MCF 10A (cell line): Measurements from ENCODE around the gene LMO7. TPM values are rescaled to one million over a fixed set of nuclear protein-coding genes. Genes with fewer than 3 reads are reported as not detected.

Source experiments
- BruUV-seq: library from RNA; stranded (reverse); fragments of 400-500 nt; replicated peaks from 2 replicates; lab custom pipeline; 2021; lab: Mats Ljungman, UMichigan
- CTCF ChIA-PET: fragments of 300-600 bp; sonication (Branson Sonifier 250); formaldehyde crosslinking; extraction: SDS; loops from one replicate; lab custom pipeline; 2021; ENCODE audit warnings: antibody characterized with exemption, inconsistent platforms; lab: Yijun Ruan, JAX
- POLR2A ChIA-PET: fragments of 300-600, 350-650 bp; sonication (Branson Sonifier 250); formaldehyde crosslinking; extraction: SDS; loops from one replicate; lab custom pipeline; 2020; ENCODE audit warnings: antibody characterized with exemption, inconsistent platforms; lab: Yijun Ruan, JAX
- DNase-seq: peaks from one replicate; pipeline ENCODE4 v3.0.0-alpha.2; 2018; ENCODE audit not compliant: unreplicated experiment
- H3K27ac Mint-ChIP-seq: one replicate; pipeline ENCODE4 v1.8.0; 2022; ENCODE audit warnings: mild to moderate bottlenecking, low read depth, mixed read lengths; ENCODE audit not compliant: unreplicated experiment
- H3K27me3 Mint-ChIP-seq: one replicate; pipeline ENCODE4 v1.8.0; 2022; ENCODE audit warnings: mixed read lengths; ENCODE audit not compliant: insufficient read depth, unreplicated experiment
- H3K36me3 Mint-ChIP-seq: one replicate; pipeline ENCODE4 v1.8.0; 2022; ENCODE audit warnings: mild to moderate bottlenecking, moderate library complexity, mixed read lengths; ENCODE audit not compliant: insufficient read depth, unreplicated experiment
- H3K4me1 Mint-ChIP-seq: one replicate; pipeline ENCODE4 v1.8.0; 2022; ENCODE audit warnings: mixed read lengths; ENCODE audit not compliant: insufficient read depth, unreplicated experiment
- H3K4me3 Mint-ChIP-seq: one replicate; pipeline ENCODE4 v1.8.0; 2022; ENCODE audit warnings: mild to moderate bottlenecking, moderate library complexity, mixed read lengths; ENCODE audit not compliant: unreplicated experiment
- H3K9me3 Mint-ChIP-seq: one replicate; pipeline ENCODE4 v1.8.0; 2022; ENCODE audit warnings: mixed read lengths; ENCODE audit not compliant: unreplicated experiment
- intact Hi-C: fragments of 100-400 bp; cut with micrococcal nuclease; formaldehyde crosslinking; loops from 2 replicates; pipeline ENCODE4 v1.14.1; 2022
- total RNA-seq: library from RNA; stranded (reverse); gene quantifications from 2 replicates; pipeline ENCODE4 v1.2.3, GENCODE V29; 2022
- TF ChIP-seq, protein P1 (sequence below): fragments of 200-600 bp; IDR thresholded peaks from one replicate; pipeline ENCODE4 v1.8.0; 2022; ENCODE audit warnings: antibody characterized with exemption, mild to moderate bottlenecking; ENCODE audit not compliant: unreplicated experiment

Gene LMO7
- total RNA-seq, 1 experiment from 2014 or later = 30.8 TPM

DNA sequence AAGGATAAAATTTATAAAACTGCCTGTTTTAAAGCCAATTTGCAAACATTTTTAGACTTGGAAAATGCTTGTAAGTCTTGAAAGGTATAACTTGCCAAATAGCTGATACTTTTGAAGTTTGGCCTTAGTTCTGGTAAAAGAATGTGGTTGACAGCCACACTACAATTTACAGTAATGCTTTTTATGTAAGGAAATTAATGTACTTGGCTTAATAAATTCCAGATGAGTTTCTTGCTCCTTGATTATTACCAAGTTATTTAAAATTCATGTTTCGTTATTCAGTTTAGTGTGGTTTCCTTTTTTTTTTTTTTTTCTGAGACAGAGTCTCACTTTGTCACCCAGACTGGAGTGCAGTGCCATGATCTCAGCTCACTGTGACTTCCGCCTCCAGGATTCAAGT lies 14.9 kb downstream of the LMO7 start:
- TF ChIP-seq, protein P1, sequence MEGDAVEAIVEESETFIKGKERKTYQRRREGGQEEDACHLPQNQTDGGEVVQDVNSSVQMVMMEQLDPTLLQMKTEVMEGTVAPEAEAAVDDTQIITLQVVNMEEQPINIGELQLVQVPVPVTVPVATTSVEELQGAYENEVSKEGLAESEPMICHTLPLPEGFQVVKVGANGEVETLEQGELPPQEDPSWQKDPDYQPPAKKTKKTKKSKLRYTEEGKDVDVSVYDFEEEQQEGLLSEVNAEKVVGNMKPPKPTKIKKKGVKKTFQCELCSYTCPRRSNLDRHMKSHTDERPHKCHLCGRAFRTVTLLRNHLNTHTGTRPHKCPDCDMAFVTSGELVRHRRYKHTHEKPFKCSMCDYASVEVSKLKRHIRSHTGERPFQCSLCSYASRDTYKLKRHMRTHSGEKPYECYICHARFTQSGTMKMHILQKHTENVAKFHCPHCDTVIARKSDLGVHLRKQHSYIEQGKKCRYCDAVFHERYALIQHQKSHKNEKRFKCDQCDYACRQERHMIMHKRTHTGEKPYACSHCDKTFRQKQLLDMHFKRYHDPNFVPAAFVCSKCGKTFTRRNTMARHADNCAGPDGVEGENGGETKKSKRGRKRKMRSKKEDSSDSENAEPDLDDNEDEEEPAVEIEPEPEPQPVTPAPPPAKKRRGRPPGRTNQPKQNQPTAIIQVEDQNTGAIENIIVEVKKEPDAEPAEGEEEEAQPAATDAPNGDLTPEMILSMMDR = no peak
- intact Hi-C loops = no loop called here
- POLR2A ChIA-PET = no interaction called here
- Mint-ChIP-seq H3K27ac (no peak overlapping the region), H3K4me3 (no peak overlapping the region), H3K27me3 (no peaks in the 10 kb centered on the region), H3K9me3 (no peaks in the 10 kb centered on the region), H3K4me1 (no peaks in the 10 kb centered on the region), H3K36me3 (no peaks in the 10 kb centered on the region)
- CTCF ChIA-PET = no interaction called here
- BruUV-seq = no TSS peak
- no peak for DNase-seq

DNA sequence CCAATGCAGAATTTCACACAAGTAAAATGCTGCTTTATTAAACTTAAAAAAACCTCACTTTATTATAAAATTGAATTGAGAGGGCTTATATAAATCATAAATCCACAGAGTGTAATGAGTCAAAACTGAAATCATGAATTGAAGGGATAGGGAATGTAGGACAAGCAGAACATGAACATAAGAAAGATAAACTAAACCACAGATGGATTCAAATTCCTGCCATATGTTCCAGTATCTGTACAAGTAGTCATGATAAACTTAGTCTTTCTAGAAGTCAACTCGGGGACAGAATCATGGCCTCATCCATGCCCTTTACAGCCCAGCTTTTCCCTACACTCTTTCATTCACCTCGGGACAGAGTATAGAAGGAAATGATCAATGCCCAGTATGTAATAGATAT lies 16.6 kb downstream of the LMO7 start:
- Mint-ChIP-seq H3K36me3 (peaks cover 5% of the 10 kb centered on the region), H3K27ac (no peak overlapping the region), H3K27me3 (no peaks in the 10 kb centered on the region), H3K4me1 (no peaks in the 10 kb centered on the region), H3K9me3 (no peaks in the 10 kb centered on the region), H3K4me3 (no peak overlapping the region)
- CTCF ChIA-PET = no interaction called here
- POLR2A ChIA-PET = no interaction called here
- DNase-seq = no peak
- TF ChIP-seq, protein P1 = no peak
- intact Hi-C loops = no loop called here
- no TSS peak for BruUV-seq

DNA sequence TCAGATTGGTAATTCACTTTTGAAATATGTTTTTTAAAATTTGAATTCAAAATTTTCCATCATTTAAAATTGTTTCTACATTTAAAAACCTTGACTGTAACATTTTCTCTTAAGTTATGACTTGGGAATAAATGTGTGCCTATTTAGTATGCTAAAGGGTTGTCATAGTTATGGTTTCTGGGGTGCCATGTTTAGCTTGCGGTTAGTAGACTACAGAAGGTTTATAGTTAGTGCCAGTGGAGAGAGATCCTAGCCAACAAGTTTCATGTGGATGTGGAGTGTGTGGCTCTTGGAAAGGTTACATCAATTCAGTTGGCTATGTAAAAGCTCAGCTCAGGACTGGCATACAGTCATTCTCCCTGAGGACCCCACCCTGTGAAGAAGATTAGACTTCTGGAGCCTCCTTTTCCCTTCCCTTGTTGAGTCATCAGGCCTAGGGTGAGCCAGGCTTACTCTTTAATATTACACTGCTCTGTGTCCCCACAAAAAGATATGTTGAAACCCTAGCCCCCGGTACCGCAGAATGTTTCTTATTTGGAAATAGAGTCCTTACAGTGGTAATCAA lies 20.4 kb downstream of the LMO7 start:
- CTCF ChIA-PET = interaction anchor here (1.4 kb wide), 1 partner anchor 21 kb away, joined by 3 read pairs; no protein-coding TSS in a partner anchor
- H3K36me3 Mint-ChIP-seq = peaks cover 5% of the 10 kb centered on the region

DNA sequence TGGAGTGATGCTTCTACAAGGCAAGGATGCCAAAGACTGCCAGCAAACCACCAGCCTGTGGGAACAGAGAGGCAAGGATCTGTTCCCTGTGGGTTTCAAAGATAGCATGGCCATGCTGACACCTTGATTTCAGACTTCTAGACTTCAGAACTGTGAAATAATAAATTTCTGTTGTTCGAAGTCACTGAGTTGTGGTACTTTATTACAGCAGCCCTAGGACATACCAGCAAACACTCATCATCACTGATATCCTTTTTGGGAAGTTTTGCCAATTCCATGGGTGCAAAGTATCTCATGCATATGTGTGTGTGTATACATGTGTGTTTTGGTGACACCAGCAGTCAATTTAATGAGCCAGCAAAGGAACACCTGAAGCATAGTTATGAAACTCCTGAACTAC lies 21.0 kb downstream of the LMO7 start:
- Mint-ChIP-seq H3K27me3 (no peaks in the 10 kb centered on the region), H3K27ac (no peak overlapping the region), H3K4me1 (peaks cover 5% of the 10 kb centered on the region), H3K4me3 (no peak overlapping the region), H3K9me3 (no peaks in the 10 kb centered on the region), H3K36me3 (peaks cover 5% of the 10 kb centered on the region)
- BruUV-seq = no TSS peak
- ChIA-PET POLR2A (interaction anchor here (0.5 kb wide), 1 partner anchor 213 kb away, joined by 3 read pairs; no protein-coding TSS in a partner anchor), CTCF (no interaction called here)
- no peak for DNase-seq
- TF ChIP-seq, protein P1 = no peak
- intact Hi-C loops = no loop called here

More for the DNA sequence above, 20.4 kb downstream of the LMO7 start:
- no peaks in the 10 kb centered on the region for H3K27me3 Mint-ChIP-seq
- TF ChIP-seq, protein P1 = no peak
- H3K4me1 Mint-ChIP-seq = peaks cover 5% of the 10 kb centered on the region
- intact Hi-C loops = no loop called here
- H3K4me3 Mint-ChIP-seq = no peak overlapping the region
- POLR2A ChIA-PET = interaction anchor here (0.5 kb wide), 1 partner anchor 214 kb away, joined by 3 read pairs; no protein-coding TSS in a partner anchor
- BruUV-seq = no TSS peak
- no peaks in the 10 kb centered on the region for H3K9me3 Mint-ChIP-seq
- no peak for DNase-seq
- no peak overlapping the region for H3K27ac Mint-ChIP-seq
